SK-N-MC (cell line): ENCODE data around the gene TBC1D21.

Source experiments
- DNase-seq: peaks from one replicate; pipeline ENCODE4 v3.0.0-alpha.2; 2011; ENCODE audit warnings: low read depth, low spot score
- H3K27ac ChIP-seq: fragments of 200-600 bp; sonication (generic); 2 replicates; pipeline ENCODE4 v1.5.1; 2016; ENCODE audit warnings: mixed run types
- H3K36me3 ChIP-seq: fragments of 200-600 bp; sonication (generic); 2 replicates; pipeline ENCODE4 v1.6.1; 2017; ENCODE audit warnings: antibody characterized with exemption, low read length, mixed read lengths; ENCODE audit not compliant: insufficient read depth
- H3K4me3 ChIP-seq: fragments of 200-600 bp; sonication (generic); 2 replicates; pipeline ENCODE4 v1.5.1; 2016
- H3K9ac ChIP-seq: fragments of 200-600 bp; sonication (generic); 2 replicates; pipeline ENCODE4 v1.8.0; 2017; ENCODE audit warnings: mixed run types, mixed read lengths; ENCODE audit not compliant: insufficient read length
- H3K9me3 ChIP-seq: fragments of 200-600 bp; sonication (generic); 2 replicates; pipeline ENCODE4 v1.6.1; 2017; ENCODE audit warnings: low read depth, mild to moderate bottlenecking, antibody characterized with exemption, low read length, moderate library complexity, mixed read lengths
- EZH2 ChIP-seq: fragments of 200-600 bp; sonication (generic); IDR thresholded peaks from one replicate; pipeline ENCODE4 v1.6.1; 2017; ENCODE audit warnings: antibody characterized with exemption
- FOXP2 ChIP-seq: optimal IDR thresholded peaks from 2 replicates; pipeline ENCODE3; 2011; ENCODE audit warnings: mild to moderate bottlenecking, moderate library complexity; ENCODE audit not compliant: insufficient read depth; ENCODE audit errors: extremely low read length, control extremely low read depth
- POLR2AphosphoS5 ChIP-seq: IDR thresholded peaks from 2 replicates; pipeline ENCODE4 v1.6.1; 2012; ENCODE audit warnings: mild to moderate bottlenecking, low read depth, low read length, borderline replicate concordance

TBC1D21 gene

GRCh38 chr15:73873456-73873855 lies at the start of gene TBC1D21:
Gene TBC1D21, plus strand, starts transcription at chr15:73873564. Its CDS starts 146 bp downstream, at chr15:73873710.
- Histone ChIP-seq H3K4me3 (no peak within 1 kb of the TSS), H3K27ac (no peak within 1 kb of the TSS), H3K9ac (no peak within 1 kb of the TSS), H3K36me3 (no peaks in the 10 kb centered on the region), H3K9me3 (no peaks in the 10 kb centered on the region)
- TF ChIP-seq FOXP2 (no peak), EZH2 (no peak), POLR2AphosphoS5 (no peak)
- DNase-seq: no peak

- TF ChIP-seq EZH2 (no peak), FOXP2 (no peak), POLR2AphosphoS5 (no peak)
- Histone ChIP-seq H3K9me3 (no peaks in the 10 kb centered on the region), H3K9ac (no peak overlapping the region), H3K4me3 (no peak overlapping the region), H3K36me3 (no peaks in the 10 kb centered on the region), H3K27ac (no peak overlapping the region)
- DNase-seq: no peak
These were observed 46.6 kb upstream of the TBC1D21 start for GRCh38 chr15:73826711-73827251.

- H3K4me3 ChIP-seq: no peak overlapping the region
These were observed 43.8 kb upstream of the TBC1D21 start for GRCh38 chr15:73829523-73829922.

GRCh38 chr15:73832657-73833056 lies 40.7 kb upstream of the TBC1D21 start:
- DNase-seq: no peak
- no peak for TF ChIP-seq EZH2
- TF ChIP-seq FOXP2: no peak
- TF ChIP-seq POLR2AphosphoS5: no peak
- no peak overlapping the region for H3K9ac ChIP-seq
- H3K9me3 ChIP-seq: no peaks in the 10 kb centered on the region
- H3K4me3 ChIP-seq: no peak overlapping the region
- no peaks in the 10 kb centered on the region for H3K36me3 ChIP-seq
- H3K27ac ChIP-seq: no peak overlapping the region

More at GRCh38 chr15:73829523-73829922, 43.8 kb upstream of the TBC1D21 start:
- Histone ChIP-seq H3K27ac (no peak overlapping the region), H3K9ac (no peak overlapping the region), H3K36me3 (no peaks in the 10 kb centered on the region), H3K9me3 (no peaks in the 10 kb centered on the region)
- no peak for TF ChIP-seq FOXP2
- no peak for TF ChIP-seq EZH2
- TF ChIP-seq POLR2AphosphoS5: no peak
- no peak for DNase-seq

- H3K9ac ChIP-seq: no peak overlapping the region
- TF ChIP-seq EZH2 (no peak), POLR2AphosphoS5 (no peak), FOXP2 (no peak)
- H3K4me3 ChIP-seq: no peak overlapping the region
- DNase-seq: no peak
- no peaks in the 10 kb centered on the region for H3K36me3 ChIP-seq
- no peak overlapping the region for H3K27ac ChIP-seq
- H3K9me3 ChIP-seq: no peaks in the 10 kb centered on the region
These were observed 36.5 kb upstream of the TBC1D21 start for GRCh38 chr15:73836845-73837244.

GRCh38 chr15:73838831-73839426 lies 34.4 kb upstream of the TBC1D21 start:
- no peak overlapping the region for H3K9ac ChIP-seq
- no peak for TF ChIP-seq FOXP2
- H3K9me3 ChIP-seq: no peaks in the 10 kb centered on the region
- H3K27ac ChIP-seq: no peak overlapping the region
- no peak overlapping the region for H3K4me3 ChIP-seq
- DNase-seq: no peak
- H3K36me3 ChIP-seq: no peaks in the 10 kb centered on the region

- H3K9ac ChIP-seq: no peak overlapping the region
- TF ChIP-seq EZH2: no peak
- no peak for TF ChIP-seq POLR2AphosphoS5
- TF ChIP-seq FOXP2: no peak
- no peaks in the 10 kb centered on the region for H3K36me3 ChIP-seq
- H3K4me3 ChIP-seq: no peak overlapping the region
- no peak for DNase-seq
- H3K27ac ChIP-seq: no peak overlapping the region
- H3K9me3 ChIP-seq: no peaks in the 10 kb centered on the region
These were observed 33.5 kb upstream of the TBC1D21 start for GRCh38 chr15:73839699-73840377.

GRCh38 chr15:73840771-73841170 lies 32.6 kb upstream of the TBC1D21 start:
- TF ChIP-seq EZH2 (no peak), POLR2AphosphoS5 (no peak)
- no peak for DNase-seq
- Histone ChIP-seq H3K9me3 (no peaks in the 10 kb centered on the region), H3K36me3 (no peaks in the 10 kb centered on the region), H3K9ac (no peak overlapping the region), H3K27ac (no peak overlapping the region), H3K4me3 (no peak overlapping the region)
